ENCODE results near the gene HS1BP3.

HS1BP3 gene

DNA sequence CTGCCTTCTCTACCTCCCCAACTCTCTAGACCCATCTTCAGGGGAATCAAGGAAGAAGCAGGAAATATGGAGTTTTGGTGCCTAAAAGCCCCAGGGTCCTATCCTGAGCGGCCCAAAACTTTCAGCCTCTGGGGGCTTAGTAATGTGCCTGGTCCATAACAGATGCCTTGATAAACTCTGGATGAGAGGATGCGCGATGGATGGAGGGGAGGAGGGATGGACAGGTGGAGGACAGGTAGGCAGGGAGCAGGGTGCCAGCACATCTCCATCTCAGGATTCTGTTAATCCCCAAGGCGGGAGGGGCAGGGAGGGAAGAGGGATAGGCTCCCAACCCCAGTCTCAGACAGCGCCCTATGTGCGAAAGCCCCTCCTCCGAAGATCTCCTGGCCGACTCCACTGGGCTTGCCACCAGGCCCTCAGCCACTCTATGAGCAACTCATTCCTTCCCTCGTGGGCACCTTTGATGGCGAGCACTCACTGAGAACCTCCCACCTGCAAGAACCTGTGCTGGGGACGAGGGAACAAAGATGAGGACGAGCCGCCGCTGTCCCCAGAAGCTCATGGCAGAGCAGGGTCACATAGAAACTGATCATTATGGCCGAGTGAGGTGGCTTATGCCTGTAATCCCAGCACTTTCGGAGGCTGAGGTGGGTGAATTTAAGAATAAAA is 23.1 kb downstream of the HS1BP3 start:
- DNase-seq, result no peak

DNA sequence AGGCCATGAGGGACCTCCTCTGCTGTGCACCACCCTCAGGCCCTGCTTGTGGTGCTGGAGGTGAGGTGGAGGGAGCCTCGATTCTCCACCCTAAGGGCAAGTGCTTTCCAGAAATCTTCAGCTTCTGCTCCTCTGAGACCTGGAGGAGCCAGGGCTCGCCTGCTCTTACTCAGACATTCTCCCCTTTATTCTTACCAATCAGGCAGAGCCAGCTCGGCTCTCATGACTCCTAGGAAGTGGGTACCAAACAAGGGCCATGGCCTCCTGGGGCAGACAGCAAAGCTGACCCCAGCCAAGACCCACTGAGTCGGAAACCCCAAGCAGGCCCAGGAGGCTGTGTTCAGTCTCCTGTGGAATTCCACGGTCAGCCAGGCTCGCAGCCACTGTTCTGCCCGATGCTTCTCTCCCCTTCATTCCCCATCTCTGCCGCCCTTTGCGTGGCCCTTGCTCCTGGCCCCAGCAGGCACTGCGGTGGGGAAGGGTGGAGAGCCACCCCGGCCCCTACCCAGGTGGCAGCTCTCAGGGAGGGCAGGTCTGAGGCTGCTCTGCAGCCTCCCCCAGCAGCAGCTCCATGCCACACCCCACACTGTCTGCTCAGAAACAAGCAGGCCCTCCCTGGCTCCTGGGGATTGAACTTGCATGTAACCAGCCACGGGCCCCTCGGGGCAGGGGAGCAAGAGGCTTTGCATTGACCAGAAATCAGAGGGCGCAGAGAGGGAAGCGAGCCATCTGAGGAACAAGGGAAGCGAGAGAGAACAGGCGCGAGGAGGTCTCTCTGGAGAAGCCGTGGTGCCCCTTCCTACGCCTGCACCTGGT is 24.0 kb downstream of the HS1BP3 start:
- DNase-seq, result no peak

DNA sequence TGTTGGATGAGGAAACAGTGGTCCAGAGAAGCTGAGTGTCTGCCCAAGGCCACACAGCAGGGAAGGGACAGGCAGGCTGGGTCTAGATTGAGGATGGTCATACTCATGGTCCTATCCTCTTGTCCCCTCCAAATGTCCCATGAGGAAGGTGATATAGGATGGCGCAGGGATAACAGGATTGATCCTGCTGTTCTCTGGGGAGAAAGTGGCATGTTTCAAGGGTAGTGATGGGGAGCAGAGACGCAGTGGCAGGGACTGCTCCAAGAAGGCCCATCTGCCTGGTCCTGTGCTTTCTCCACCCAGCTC is 24.6 kb downstream of the HS1BP3 start:
- DNase-seq, result no peak

DNA sequence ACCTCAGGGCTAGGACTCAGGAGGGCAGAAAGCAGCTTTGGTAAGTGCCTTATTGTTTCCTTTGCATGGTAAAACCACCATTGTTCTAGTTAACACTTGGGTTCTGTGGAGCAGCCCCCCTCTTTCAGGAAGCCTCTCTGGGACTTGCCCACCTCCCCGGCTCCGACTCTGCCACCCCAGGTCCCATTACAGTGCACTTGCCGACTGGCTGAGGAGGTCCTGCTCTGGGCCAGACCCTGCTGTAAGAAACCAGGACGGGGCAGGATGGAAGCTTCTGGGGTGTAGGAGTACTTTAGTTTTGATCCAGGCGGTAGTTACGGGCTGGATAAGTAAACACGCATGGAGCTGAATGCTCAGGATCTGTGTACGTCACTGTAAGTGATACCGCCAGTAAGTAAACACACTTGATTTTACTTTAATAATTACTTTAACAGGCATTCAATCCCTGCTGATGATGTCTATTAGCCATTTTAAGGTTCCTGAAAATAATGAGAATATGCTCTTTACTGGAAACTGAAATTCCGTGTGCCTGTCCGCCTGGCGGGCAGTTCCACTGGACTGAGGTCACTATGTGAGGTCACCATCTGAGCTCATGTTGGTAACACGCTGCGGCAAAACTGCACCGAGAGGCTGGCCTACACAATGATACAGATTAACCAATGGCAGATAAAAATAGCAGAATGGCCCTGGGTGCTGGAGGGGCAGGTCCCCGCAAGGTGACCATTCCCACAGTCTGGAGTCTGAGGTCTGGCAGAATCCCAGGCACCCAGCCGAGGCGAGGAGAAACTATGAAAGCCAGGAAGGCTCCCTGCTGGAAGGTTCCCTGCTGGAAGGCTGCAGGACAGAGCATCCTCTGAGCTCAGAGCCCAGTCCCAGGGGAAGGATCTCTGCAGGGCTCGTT is 25.2 kb downstream of the HS1BP3 start:
- no peak for DNase-seq

DNA sequence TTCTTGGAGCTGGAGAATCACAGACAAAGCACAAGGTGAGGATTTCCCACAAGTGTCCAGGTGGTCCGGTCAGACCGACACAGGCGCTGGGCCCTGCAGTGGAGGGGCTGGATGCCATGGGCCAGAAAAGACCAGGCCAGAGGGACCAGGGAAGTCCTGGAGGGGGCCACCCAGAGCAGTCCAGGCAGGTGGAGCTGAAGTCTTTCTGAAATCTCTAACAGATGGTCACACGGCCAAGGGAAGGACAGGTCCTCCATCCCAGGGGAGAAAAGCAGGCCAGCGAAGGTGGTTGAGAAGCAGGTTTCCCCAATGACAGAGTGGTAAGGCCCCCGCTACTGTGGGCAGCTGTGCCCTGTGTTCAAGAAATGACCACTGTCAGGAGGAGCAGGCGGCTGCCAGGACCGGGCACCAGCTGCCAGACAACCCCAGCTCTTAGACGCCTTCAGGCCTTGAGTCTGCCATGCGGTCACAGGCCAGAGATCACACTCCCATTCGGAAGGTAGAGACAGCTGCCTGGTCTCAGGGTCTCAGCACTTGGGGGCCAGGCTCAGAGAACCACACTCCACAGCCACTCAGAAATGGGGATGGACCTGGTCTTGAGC is 25.9 kb downstream of the HS1BP3 start:
- no peak for DNase-seq

DNA sequence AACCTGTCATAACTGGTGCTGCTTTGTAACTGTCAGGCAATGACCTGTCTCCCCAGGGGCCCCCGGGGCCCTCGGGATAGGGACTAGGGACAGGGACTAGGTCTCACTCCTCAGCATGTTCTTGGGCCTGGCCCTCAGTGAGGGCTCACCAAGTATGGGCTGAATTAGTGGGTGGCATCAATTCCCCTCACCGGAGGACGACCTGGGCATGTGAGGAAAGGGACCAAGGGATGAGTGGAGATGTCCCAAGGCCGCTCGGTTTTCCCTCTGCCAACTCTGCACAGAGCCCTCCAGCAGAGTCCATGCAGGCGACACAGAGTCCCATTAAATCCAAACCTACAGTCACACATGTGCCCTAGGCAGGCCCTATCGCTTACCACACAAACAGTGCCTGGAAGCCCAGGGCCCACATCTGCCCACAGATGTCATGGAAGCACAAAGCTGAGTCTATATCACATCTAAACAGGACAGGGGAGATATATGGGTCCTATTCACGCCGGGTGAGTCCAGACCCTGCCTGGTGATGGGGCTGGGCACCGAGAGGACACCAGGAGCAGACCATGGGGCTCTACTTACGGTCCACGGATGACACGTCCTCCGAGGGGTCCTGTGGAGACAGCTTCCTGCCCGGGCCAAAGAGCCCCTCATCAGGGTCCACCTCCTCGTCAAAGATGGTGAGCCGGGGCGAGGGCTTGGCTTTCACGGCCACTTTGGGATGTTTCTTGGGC is 26.6 kb downstream of the HS1BP3 start:
- no peak for DNase-seq

DNA sequence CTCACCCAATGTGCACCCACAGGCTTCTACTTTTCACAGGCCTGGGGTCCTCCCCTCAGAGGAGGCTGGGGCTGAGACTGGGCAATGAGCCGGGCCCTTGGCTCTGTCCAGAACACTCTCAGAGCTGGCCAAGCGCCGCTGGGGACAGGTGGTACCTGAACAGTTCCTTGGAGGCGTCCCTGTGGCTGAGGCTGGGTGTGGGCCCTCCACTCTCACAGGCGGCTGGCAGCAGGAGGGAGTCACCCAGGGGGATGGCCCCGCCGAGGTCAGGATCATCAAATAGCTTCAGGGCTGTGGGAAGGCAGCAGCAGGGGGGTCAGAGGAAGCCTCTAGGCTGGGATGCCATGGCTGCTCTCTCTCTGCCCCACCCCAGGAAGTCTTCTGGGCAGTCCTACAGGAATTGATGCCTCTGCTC is 27.1 kb downstream of the HS1BP3 start:
- no peak for DNase-seq

DNA sequence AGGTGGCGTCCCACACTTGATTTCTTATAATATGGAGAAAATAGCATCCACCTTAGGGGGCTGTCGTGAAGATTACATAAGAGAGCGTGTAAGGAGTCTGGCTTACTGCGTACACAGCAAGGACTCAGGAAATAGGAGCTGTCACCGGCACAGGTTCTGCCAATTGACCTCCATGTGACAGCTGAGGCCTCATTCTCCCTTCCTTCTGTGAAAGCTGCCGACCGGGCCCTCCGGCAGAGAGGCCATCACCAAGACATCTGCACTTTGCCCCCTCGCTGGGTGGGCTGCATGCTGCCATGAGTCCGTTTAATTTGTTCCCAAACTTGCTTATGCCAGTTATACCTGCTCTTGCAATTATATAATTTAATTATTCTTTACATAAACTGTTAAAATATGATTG is 27.7 kb downstream of the HS1BP3 start:
- no peak for DNase-seq

DNA sequence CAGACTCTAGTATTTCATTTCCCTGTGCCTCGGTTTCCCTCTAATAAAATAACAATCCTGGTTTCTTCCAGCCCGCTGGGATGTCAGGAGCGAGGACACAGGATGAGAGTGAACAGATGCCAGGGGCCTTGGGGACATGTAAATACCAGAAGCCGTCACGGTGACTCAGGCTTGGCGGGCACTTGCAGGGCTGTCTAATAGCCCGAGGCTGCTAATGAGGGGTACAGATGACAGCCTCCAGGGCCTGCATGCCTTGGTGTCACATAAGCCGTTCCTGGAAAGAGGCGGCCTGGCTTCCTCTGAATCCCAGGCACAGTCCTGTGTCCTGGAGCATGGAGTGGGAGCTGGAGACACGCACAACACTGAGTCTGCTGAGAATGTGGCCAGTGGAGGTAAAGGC is 28.2 kb downstream of the HS1BP3 start:
- no peak for DNase-seq

DNA sequence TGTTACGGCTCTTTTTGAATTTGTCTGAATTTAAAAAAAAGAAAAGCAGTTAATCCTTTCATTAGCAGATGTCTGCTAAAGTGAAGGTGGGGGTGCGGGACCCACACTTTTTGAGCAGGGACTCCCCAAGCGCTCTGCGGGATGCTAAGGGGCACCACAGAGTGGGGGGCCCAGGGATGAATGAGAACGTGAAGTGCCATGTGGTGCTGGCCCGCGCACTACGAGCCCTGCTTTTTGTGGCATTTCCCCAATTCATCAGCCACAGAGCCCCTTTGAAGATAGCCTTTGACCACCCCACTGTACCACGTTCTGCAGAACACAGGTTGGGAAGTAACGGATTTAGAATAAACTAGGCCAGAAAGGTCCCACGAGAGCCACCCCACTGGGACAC is 28.6 kb downstream of the HS1BP3 start:
- DNase-seq, result no peak

DNA sequence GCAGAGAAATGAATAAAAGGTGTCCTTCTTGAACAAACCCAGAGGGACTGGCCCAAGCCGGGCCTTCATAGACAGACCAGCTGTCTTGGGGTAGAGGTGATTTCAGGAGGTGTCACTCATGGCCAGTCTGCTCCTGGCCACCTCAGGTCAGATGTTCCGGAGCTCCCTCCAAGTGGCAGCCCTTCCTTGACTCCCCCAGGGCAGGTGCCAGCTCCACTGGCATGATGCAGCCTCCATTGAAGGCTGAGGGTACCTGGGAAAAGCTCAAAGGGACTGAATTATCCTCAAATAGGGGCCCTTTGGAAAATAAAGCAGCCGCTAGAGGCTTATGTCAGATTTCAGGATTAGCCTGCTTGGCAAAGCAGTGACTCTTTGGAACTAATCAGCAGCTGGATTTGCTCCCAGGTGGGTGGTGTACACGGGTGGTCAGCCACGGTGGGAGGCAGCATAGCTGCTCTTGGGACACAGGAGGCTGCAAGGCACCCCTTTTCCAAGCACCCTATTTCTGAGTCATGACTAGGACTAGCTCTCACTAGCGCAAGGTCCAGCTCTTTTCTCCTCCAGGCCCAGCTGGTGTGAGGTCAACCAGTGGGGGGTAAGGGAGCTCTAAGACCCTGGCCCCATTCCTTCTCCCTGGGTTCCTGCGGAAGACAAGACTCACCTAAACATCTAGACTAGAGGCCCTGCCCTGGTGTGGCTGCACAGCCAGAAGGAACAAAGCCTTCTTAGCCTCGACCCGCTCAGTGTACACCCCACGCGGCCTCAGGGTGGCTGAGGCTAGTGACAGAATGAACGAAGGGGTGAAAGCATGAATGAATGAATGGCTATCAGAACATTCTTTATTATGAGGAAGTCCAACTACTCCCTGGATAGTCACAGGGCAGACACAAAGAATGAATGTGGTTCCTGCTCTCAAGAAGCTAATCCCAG is 29.3 kb downstream of the HS1BP3 start:
- DNase-seq, result no peak

DNA sequence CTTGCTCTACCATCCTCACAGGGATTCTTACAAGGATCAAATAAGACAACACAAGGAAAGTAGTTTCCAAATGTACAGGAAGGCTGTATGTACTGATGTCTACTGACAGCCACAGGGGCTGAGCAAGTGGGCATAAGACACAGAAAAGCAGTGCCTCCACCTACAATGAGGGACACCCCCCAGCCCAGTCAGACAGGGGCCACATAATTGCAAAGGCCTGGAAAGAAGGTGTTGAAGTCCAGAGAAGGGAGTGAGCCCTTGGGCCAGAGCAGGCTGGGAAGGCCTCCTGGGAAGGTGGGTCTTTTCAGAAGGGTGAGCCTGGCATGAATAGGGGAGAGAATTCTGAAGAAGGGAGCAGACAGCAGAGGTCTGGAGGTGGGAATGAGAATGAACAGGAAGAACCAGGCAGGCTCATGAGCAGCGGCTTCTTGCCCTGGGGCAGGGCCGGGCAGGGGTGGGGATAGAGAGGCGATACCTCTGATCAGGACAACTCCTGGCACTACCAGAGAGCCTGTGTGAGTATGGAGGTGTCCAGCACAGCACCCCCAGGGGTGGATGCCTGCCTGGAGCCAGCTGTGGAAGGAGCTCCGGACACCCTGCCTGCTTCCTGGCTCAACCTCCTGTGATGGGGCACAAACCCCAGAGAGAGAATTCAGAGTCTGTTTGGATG is 30.1 kb downstream of the HS1BP3 start:
- no peak for DNase-seq

DNA sequence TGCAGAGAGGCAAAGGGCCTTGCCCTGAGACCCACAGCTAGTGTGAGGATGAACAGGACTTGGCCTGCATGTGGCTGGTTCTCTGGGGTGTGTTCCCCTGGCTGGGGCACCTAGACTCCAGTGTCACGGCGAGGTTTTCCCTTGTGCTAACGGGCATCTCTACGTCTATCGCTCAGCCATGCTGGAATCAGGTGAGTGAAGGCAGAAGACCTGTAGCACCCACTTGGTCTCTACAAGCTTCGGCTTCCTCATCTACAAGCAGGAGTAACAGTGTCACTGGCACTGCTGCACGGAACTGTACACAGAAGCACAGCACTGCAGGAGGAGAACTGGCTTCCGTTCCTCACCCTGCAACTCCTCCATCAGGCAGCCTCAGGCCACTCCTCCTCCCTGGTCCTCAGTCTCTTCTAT is 30.6 kb downstream of the HS1BP3 start:
- no peak for DNase-seq

DNA sequence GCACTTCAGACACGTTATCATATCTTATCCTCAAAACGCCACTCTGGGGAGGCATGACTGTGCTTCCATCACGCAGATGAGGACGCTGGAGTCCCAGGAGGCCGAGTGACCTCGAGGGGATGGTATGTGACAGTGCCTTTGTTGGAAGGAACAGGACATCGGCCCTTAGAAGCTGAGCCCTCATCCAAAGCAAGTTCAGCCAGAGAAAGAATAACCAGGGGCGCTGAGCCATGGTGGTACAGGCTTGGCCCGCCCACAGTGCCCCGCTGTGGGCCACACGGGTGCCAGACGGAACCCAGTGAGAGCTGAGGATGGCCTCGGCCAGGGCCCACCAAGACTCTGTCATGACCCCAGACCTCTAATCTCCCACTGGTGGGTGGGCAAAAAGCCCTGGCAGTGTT is 31.3 kb downstream of the HS1BP3 start:
- DNase-seq, result no peak

DNA sequence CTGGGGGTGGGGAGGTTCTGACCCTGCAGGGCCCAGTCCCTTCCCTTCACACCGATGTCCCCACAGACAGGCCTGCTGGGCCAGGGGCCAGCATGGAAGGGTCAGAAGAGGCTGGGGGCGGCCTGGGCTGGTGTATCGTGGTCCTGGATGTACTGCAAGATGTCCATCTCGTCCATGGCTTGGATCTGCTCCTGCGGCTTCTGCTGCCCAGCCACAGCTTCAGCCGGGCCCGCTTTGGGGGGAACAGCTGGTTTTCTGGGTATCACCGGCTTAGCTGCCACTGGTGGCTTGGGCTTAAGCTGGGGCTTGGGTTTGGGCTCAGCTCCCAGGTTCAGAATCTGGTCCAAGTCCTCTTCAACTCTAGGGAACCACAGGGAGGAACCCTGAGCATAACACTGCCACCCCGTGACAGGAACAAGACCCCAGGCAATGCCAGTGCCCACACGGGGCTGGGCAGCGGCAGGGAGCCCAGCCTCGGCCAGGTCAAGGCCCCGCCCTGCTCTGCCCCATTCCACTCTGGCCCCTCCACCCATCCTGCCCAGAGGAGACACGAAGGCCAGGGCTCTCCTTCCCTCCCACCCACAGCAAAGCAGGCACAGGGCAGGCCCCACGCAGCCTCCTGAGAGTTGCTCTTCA is 31.9 kb downstream of the HS1BP3 start:
- DNase-seq, result no peak

DNA sequence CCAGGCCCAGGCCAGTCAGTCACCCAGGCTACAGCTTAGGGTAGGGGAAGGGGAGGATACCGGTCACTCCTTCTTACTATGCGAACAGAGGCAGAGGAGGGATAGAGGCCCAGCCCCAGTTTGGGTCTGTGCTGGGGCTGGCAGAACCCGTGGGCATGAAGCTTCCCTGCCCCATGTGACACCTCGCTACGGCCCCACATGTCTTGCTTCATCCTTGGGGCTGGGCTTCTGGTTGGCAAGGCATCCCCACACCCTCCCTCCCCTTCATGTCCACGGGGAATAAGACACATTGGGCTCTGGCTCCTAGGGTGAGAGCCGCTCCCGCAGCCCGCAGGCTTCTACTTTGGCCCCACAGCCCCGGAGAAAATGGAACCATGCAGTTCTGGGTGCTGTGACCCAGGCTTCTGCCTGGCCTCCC is 32.4 kb downstream of the HS1BP3 start:
- no peak for DNase-seq

DNA sequence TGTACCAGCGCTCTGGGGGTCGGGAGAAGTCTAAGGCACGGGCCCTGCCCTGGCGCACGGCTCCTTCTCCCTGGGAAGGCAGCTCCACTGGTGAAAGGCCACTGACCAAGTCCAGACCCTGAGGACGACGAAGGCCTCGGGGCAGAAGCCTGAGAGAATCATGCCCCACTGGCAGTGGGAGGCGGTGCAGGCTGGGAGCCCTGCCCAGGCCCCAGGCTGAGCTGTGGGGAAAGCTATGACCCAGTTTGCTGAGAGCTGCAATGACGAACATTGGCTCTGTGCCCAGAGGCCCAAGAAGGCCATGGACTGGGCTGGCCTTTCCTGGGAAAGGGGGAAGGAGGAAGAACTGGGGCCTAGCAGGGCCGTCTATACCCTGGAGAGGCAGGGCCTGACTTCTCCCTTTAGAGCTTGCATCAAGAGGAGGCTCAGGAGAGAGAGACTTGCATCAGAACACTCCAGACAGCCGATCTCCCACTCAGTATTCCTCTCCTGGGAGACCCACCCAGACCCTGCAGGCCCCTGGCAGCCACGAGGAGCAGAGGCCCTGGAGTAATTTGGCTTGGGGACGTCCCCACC is 32.9 kb downstream of the HS1BP3 start:
- no peak for DNase-seq

DNA sequence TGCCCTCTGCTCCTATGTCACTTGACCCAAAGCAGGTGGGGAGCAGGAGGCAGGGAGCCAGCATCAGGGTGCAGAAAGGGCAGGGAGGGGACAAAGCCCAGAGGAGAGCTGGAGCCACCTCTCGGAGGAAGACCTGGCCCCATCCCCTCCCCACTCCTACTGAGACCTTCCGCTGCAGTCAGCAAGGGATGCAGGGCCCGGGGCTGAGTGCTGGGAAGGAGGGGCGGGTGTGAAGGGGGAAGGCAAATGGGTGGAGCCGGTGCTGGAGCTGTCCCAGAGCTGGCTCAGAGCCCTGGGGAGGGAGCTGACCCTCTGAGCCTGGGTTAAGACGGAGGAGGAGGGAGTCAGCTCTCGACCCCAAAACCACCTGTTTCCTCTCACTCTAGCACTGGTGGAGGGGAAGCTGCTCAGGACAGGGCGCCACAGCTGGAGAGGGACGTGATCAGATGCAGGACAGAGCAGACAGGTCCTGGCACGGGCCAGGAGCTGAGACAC is 33.8 kb downstream of the HS1BP3 start:
- DNase-seq, result no peak

DNA sequence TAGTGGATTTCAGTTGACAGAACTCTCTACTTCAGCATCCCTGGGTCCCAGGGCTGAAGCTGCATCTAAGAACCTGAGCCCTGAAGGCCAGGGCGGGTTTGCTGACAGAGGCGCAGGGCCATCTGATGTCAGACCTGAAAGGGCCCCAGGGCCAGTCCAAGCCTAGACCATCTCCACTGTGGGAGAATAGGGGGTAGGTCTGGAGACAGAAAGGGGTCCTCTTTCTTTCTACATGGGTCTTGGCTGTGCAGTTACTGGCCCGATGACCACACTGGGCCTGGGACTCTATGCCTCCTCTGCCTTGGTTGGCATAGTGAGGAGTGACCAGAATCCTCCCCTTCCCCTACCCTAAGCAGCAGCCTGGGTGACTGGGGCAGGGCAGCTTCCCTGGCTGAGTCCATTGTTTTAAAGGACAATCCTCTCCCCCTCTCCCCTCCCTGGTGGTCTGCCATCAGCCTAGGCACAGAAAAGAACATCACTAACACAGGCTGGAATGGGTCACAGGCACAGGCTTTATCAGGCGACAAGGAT is 34.5 kb downstream of the HS1BP3 start:
- DNase-seq, result no peak

All from stimulated activated naive CD4-positive, alpha-beta T cell (primary cell).